Neutrophil (primary cell): ENCODE data around the gene FREM2.

ENCODE experiments used
- H3K27ac ChIP-seq: fragments of 200-600 bp; sonication (generic); 2 replicates; pipeline ENCODE4 v1.5.1; 2016; ENCODE audit warnings: mild to moderate bottlenecking, moderate library complexity
- H3K27me3 ChIP-seq: fragments of 200-600 bp; sonication (generic); 2 replicates; pipeline ENCODE4 v1.6.0; 2016; ENCODE audit warnings: mild to moderate bottlenecking
- H3K36me3 ChIP-seq: fragments of 200-600 bp; sonication (generic); 2 replicates; pipeline ENCODE4 v1.5.1; 2017
- H3K4me1 ChIP-seq, 2 experiments: fragments of 200-600 bp in 1 of 2; sonication (generic) in 1 of 2; 1 replicate in 1 of 2; 2 replicates in 1 of 2; pipeline versions ENCODE4 v1.5.1 to v1.6.1; 2013 to 2016; ENCODE audit warnings: low read depth in 1 of 2, low read length in 1 of 2, mild to moderate bottlenecking in 1 of 2, moderate library complexity in 1 of 2; ENCODE audit not compliant: control insufficient read depth in 1 of 2, insufficient read depth in 1 of 2
- H3K4me3 ChIP-seq, 2 experiments: fragments of 200-600 bp in 1 of 2; sonication (generic) in 1 of 2; 1 replicate in 1 of 2; 2 replicates in 1 of 2; pipeline ENCODE4 v1.5.1; 2013 to 2016; ENCODE audit warnings: low read depth in 1 of 2, low read length in 1 of 2, mild to moderate bottlenecking in 1 of 2, moderate library complexity in 1 of 2
- H3K9me3 ChIP-seq: fragments of 200-600 bp; sonication (generic); 2 replicates; pipeline ENCODE4 v1.5.1; 2016
- TF ChIP-seq, protein P1 (sequence below): fragments of 200-600 bp; sonication (generic); IDR thresholded peaks from 2 replicates; pipeline ENCODE4 v1.5.1; 2016; ENCODE audit warnings: antibody characterized with exemption

FREM2 gene

DNA sequence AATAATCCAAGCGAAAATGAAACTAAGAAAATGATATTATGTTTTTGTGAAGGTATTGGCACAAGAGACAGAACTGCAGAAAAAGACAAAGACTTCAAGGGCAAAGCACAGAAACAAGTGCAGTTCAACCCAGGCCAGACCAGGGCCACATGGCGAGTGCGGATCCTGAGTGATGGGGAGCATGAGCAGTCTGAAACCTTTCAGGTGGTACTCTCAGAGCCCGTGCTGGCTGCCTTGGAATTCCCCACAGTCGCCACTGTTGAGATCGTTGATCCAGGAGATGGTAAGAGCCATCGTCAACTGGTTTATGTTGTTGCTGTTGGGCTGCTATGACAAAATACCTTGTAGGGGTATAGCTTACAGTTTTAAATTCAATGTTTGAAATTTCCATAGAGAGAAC lies 82.6 kb downstream of the FREM2 start:
- no peak overlapping the region for H3K4me3 ChIP-seq
- no peaks in the 10 kb centered on the region for H3K36me3 ChIP-seq
- no peaks in the 10 kb centered on the region for H3K4me1 ChIP-seq
- H3K27ac ChIP-seq: no peak overlapping the region
- TF ChIP-seq, protein P1, sequence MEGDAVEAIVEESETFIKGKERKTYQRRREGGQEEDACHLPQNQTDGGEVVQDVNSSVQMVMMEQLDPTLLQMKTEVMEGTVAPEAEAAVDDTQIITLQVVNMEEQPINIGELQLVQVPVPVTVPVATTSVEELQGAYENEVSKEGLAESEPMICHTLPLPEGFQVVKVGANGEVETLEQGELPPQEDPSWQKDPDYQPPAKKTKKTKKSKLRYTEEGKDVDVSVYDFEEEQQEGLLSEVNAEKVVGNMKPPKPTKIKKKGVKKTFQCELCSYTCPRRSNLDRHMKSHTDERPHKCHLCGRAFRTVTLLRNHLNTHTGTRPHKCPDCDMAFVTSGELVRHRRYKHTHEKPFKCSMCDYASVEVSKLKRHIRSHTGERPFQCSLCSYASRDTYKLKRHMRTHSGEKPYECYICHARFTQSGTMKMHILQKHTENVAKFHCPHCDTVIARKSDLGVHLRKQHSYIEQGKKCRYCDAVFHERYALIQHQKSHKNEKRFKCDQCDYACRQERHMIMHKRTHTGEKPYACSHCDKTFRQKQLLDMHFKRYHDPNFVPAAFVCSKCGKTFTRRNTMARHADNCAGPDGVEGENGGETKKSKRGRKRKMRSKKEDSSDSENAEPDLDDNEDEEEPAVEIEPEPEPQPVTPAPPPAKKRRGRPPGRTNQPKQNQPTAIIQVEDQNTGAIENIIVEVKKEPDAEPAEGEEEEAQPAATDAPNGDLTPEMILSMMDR: no peak
- no peaks in the 10 kb centered on the region for H3K27me3 ChIP-seq
- no peaks in the 10 kb centered on the region for H3K9me3 ChIP-seq

DNA sequence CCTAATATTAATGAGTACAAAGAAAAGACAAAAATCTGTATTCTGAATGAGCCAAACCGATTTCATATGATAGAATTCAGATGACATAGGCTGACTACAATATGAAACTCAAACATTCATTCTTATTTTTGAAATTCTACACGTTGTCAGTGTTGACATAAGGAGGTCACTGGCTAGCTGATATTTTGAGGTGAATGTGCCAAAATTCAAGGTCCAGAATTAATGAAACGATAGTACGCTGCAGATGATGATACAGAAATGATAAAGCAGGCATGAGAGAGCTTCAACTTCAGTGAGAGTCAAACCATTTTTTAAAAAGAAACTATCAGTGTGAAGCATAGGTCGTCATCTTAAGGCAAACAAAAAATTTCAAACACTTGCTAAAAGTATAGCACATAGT lies 88.2 kb downstream of the FREM2 start:
- no peaks in the 10 kb centered on the region for H3K4me1 ChIP-seq
- no peak overlapping the region for H3K27ac ChIP-seq
- TF ChIP-seq, protein P1: no peak
- no peaks in the 10 kb centered on the region for H3K27me3 ChIP-seq
- H3K9me3 ChIP-seq: no peaks in the 10 kb centered on the region
- H3K36me3 ChIP-seq: no peaks in the 10 kb centered on the region
- no peak overlapping the region for H3K4me3 ChIP-seq

DNA sequence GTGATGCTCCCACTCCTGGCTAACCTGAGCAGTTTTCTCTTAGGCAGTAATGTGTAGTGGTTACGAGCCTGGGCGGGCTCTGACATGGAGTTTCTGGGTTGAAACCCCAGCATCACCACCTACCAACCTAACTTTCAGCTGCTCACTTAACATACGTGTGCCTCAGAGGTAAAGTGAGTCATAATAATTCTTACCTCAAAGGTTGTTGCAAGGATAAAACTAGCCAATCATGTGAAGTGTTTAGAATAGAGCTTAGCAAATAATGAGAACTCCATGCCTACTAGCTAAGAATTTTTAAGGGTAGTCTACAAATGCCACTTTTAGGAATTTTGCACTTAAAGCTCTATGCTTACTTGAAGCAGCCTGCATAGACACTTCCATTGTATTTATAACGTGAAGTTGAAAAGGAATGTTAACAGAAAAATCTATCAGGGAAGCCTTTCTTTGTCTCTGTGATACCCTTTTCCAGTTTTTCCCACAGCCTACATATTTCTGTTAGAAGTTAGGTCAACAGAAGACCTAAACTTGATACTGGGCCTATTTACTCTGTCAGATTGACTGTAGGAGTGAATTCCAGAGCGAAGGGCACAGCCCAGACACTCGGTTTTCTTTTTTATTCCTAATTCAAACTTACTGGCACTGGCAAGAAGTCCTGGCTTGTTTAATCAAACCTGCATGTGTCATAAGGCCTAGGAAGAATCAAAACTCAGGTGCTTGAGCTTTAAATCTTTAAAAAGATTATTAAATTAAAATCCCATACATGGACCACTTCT lies 90.7 kb downstream of the FREM2 start:
- Histone ChIP-seq H3K4me3 (no peak overlapping the region), H3K27ac (no peak overlapping the region), H3K4me1 (no peaks in the 10 kb centered on the region), H3K27me3 (no peaks in the 10 kb centered on the region), H3K36me3 (no peaks in the 10 kb centered on the region), H3K9me3 (no peaks in the 10 kb centered on the region)
- TF ChIP-seq, protein P1: no peak

DNA sequence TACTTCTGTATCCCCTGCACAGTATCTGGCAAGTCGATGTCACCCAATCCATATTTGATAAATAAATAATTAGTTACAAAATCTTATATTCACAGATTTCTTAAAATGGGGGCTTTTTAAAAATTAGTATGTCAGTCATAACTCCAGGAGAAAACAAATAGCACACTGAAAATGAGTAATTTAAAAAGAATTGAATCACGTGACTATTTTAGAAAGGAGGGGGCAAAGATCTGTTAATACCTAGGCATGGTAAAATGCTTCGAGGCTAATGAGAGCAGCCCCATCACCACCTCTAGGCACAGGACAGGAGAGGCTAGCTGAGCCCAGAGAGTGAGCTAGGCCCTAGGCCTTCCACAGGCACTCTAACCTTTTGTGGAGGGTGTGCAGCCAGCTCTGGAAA lies 94.7 kb downstream of the FREM2 start:
- Histone ChIP-seq H3K27me3 (no peaks in the 10 kb centered on the region), H3K4me3 (no peak overlapping the region), H3K9me3 (no peaks in the 10 kb centered on the region), H3K36me3 (no peaks in the 10 kb centered on the region), H3K27ac (no peak overlapping the region), H3K4me1 (no peaks in the 10 kb centered on the region)
- TF ChIP-seq, protein P1: no peak

DNA sequence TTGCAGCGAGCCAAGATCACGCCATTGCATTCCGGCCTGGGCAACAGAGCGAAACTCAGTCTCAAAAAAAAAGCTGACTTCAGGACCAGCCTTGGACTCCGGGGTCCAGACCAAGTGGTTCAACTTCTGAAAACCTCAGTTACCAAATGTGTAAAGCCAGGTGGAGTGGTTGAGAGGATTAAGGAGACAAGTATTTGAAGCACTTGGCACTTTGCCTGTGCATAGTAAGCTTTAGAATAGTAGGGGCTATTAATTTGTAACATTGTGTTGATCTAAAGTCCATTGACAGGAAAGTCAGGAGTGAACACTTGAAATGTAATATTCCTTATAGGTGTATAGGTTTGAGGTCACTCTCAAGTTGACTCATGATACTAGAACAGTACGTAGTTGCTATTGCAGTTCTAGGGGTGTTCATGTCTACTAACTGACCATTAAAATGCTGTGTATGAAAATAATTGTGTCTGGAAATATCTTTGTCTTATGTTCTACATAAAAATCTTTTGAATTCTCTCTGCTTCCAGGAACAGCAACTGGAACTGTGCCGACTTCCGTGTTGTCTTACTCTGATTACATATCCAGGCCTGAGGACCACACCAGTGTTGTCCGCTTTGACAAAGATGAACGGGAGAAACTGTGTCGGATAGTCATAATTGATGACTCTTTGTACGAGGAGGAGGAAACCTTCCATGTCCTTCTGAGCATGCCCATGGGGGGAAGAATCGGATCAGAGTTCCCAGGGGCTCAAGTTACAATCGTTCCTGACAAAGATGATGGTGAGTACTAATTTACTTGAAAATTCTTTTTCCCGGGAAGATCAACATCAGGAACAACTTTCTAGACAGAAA lies 97.4 kb downstream of the FREM2 start:
- H3K36me3 ChIP-seq: no peaks in the 10 kb centered on the region
- TF ChIP-seq, protein P1: no peak
- no peak overlapping the region for H3K4me3 ChIP-seq
- no peaks in the 10 kb centered on the region for H3K27me3 ChIP-seq
- H3K4me1 ChIP-seq: no peaks in the 10 kb centered on the region
- H3K27ac ChIP-seq: no peak overlapping the region
- no peaks in the 10 kb centered on the region for H3K9me3 ChIP-seq
